ENCODE results near the gene SF3B5. TPM values are rescaled to one million over a fixed set of nuclear protein-coding genes. Genes with fewer than 3 reads are reported as not detected.

The SF3B5 gene
- total and polyA plus RNA-seq, 9 of the 15 experiments (the other 6 are each of a cell fraction or from before 2014, with no cell fraction given), result 238 to 1,211 (median 407) TPM

- no peak for TF ChIP-seq KAT7 (CRISPR knock-in tag; IDR thresholded peaks at IDR 0.05; ENCODE audit: borderline replicate concordance)
Observed at GRCh38 chr6:144106206-144106605, 10.8 kb upstream of the SF3B5 start (continued).

- ChIA-PET CTCF (ENCODE audit: low intra/inter-chr PET ratio) (interaction anchor here (0.6 to 2.5 kb wide), 7 partner anchors 92 to 1631 kb away, joined by 3 to 13 read pairs (median 4); no protein-coding TSS in a partner anchor), POLR2A (no interaction called here)
- FAIRE-seq, result peak; percentile 83
- BruUV-seq (replicated peaks), result no TSS peak
- no peaks in the 10 kb centered on the region for H4K20me1 ChIP-seq (replicated peaks; ENCODE audit: control insufficient read depth, insufficient read depth, low read length)
- no peaks in the 10 kb centered on the region for H3K79me2 ChIP-seq (ENCODE audit: control insufficient read depth, insufficient read depth, low read length)
- DNase-seq (ENCODE audit: extremely low read depth in 1 of 4, low spot score in 3 of 4), result peak; percentile 31 to 82 (median 56)
- no peak overlapping the region for H3K4me2 ChIP-seq (ENCODE audit: insufficient read depth, low read length)
- H3K9me3 ChIP-seq (replicated peaks; ENCODE audit: control insufficient read depth, insufficient read depth, low read depth, low read length), result no peaks in the 10 kb centered on the region
- peak; percentile 91 for ATAC-seq
- H3K36me3 ChIP-seq (ENCODE audit: control insufficient read depth, insufficient read depth, low read length), result no peaks in the 10 kb centered on the region
- no peaks in the 10 kb centered on the region for H3K4me1 ChIP-seq (replicated peaks in 1 of 2; ENCODE audit: control insufficient read depth in 2 of 2, insufficient read depth in 2 of 2, low read length in 2 of 2)
- H3K9me1 ChIP-seq (ENCODE audit: control insufficient read depth, insufficient read depth, low read length), result no peaks in the 10 kb centered on the region
- no peak overlapping the region for H2AFZ ChIP-seq (ENCODE audit: low read depth, low read length)
- WGBS (ENCODE audit: insufficient coverage, low coverage, missing lambda C conversion rate), result 0% methylated on average over 2 of the region's 2 CpGs
- H3K27me3 ChIP-seq (ENCODE audit: control insufficient read depth in 2 of 2, insufficient read depth in 2 of 2, low read length in 2 of 2), result peaks cover 0 to 2% of the 10 kb centered on the region in 2 experiments; a peak in 1 of 5 replicates
- in situ Hi-C loops (cut with MboI), result loop anchor here (10.0 kb wide), 1 partner anchor 380 kb away; no protein-coding TSS in a partner anchor
- intact Hi-C loops (cut with micrococcal nuclease), result loop anchor here (1.0 to 5.0 kb wide), 7 partner anchors 46 to 1527 kb away; partner anchors contain the start of gene STX11
- no peak overlapping the region for H3K4me3 ChIP-seq
- no peak overlapping the region for H3K9ac ChIP-seq (ENCODE audit: insufficient read depth in 1 of 2, low read depth in 2 of 2, low read length in 2 of 2)
- H3K27ac ChIP-seq (ENCODE audit: extremely low read depth, low read depth, low read length), result no peak overlapping the region
- peak; percentile 74; the same call in 1 of the 2 replicates for TF ChIP-seq ARID3A (IDR thresholded peaks at IDR 0.05; ENCODE audit: borderline replicate concordance, low read depth, low read length)
- TF ChIP-seq TEAD1 (CRISPR knock-in tag; IDR thresholded peaks at IDR 0.05), result 0 out of 4 replicates have a peak, but pooled peaks of 1 of the 2 experiments have one; percentile 16
- TF ChIP-seq HDAC2 (IDR thresholded peaks at IDR 0.05), result no peak
- TF ChIP-seq IRF2 (CRISPR knock-in tag; IDR thresholded peaks at IDR 0.05), result no peak
- TF ChIP-seq ARID2 (IDR thresholded peaks at IDR 0.05), result peak; percentile 71
- peak; percentile 96 to 98 for TF ChIP-seq RAD21 (CRISPR knock-in tag; conservative IDR thresholded peaks at IDR 0.05 in 1 of 2, IDR thresholded peaks at IDR 0.05 in 1 of 2)
- TF ChIP-seq MAZ (CRISPR knock-in tag; conservative IDR thresholded peaks at IDR 0.05 in 1 of 2, IDR thresholded peaks at IDR 0.05 in 1 of 2), result 0 out of 4 replicates have a peak, but pooled peaks of 1 of the 2 experiments have one; percentile 28
- peak; percentile 77 for TF ChIP-seq SMC3 (conservative IDR thresholded peaks at IDR 0.05; ENCODE audit: insufficient read depth, low read depth, low read length)
- no peak for TF ChIP-seq CBX5 (IDR thresholded peaks at IDR 0.05; ENCODE audit: borderline replicate concordance, low read depth)
- 0 out of 4 replicates have a peak, but pooled peaks of 1 of the 2 experiments have one; percentile 39 for TF ChIP-seq ARNT (IDR thresholded peaks at IDR 0.05)
- 0 out of 2 replicates have a peak, but pooled peaks have one; percentile 55 for TF ChIP-seq ZEB2 (IDR thresholded peaks at IDR 0.05)
- 0 out of 2 replicates have a peak, but pooled peaks have one; percentile 27 for TF ChIP-seq ZNF668 (CRISPR knock-in tag; IDR thresholded peaks at IDR 0.05)
Observed at GRCh38 chr6:144104898-144105487, 9.6 kb upstream of the SF3B5 start.
